ENCODE results near the gene LPAR3. TPM values are rescaled to one million over a fixed set of nuclear protein-coding genes. Genes with fewer than 3 reads are reported as not detected.

The LPAR3 gene
- total and polyA plus RNA-seq, 2 of the 13 experiments (the other 11 are each of a cell fraction or from before 2014, with no cell fraction given) = not detected

GRCh38 chr1:84928979-84929378 lies 36.0 kb upstream of the LPAR3 start:
- no peak for FAIRE-seq
- H3K4me3 ChIP-seq (replicated peaks in 1 of 3; ENCODE audit: insufficient read depth in 1 of 3, low read depth in 2 of 3, low read length in 3 of 3) = no peak overlapping the region
- H3K79me2 ChIP-seq (ENCODE audit: insufficient read depth, low read length) = no peaks in the 10 kb centered on the region
- intact Hi-C loops (cut with micrococcal nuclease; ENCODE audit: unreplicated experiment) = no loop called here
- 32% methylated on average over 4 of the region's 4 CpGs for WGBS (ENCODE audit: low lambda C conversion rate)
- no peak overlapping the region for H2AFZ ChIP-seq (ENCODE audit: low read length)
- no peak overlapping the region for H3K27ac ChIP-seq (ENCODE audit: extremely low read length, insufficient read depth, low read length)
- POLR2A ChIA-PET = no interaction called here
- no peak overlapping the region for H3K4me2 ChIP-seq (ENCODE audit: low read depth, low read length)
- in situ Hi-C loops (cut with HindIII; ENCODE audit: extremely low pct_ligation_motif_present, low pct_unique_long_range_greater_than_20kb) = no loop called here
- no peaks in the 10 kb centered on the region for H3K4me1 ChIP-seq (ENCODE audit: insufficient read depth, low read length)
- ATAC-seq = no peak
- CTCF ChIA-PET (ENCODE audit: low intra/inter-chr PET ratio, low total read pairs) = no interaction called here
- no peaks in the 10 kb centered on the region for H3K9me3 ChIP-seq (ENCODE audit: low read length)
- H4K20me1 ChIP-seq (ENCODE audit: insufficient read depth, low read length) = no peaks in the 10 kb centered on the region
- H3K36me3 ChIP-seq (replicated peaks in 1 of 2; ENCODE audit: control insufficient read depth in 1 of 2, insufficient read depth in 2 of 2, low read length in 2 of 2) = no peaks in the 10 kb centered on the region
- no peak for DNase-seq (ENCODE audit: low spot score)
- 0 out of 5 replicates have a peak, but pooled peaks cover 0 to 3% of the 10 kb centered on the region in 2 experiments for H3K27me3 ChIP-seq (ENCODE audit: control insufficient read depth in 1 of 2, insufficient read depth in 2 of 2, low read length in 2 of 2)
- no peak overlapping the region for H3K9ac ChIP-seq (ENCODE audit: insufficient read depth, low read depth, low read length)
- no TSS peak for BruUV-seq (replicated peaks)
- TF ChIP-seq TEAD2 (CRISPR knock-in tag; IDR thresholded peaks at IDR 0.05) = no peak
- no peak for TF ChIP-seq PAWR (CRISPR knock-in tag; IDR thresholded peaks at IDR 0.05; ENCODE audit: borderline replicate concordance)
- no peak for TF ChIP-seq CENPT (CRISPR knock-in tag; IDR thresholded peaks at IDR 0.05; ENCODE audit: low read depth)
- no peak for TF ChIP-seq ZNF232 (CRISPR knock-in tag; IDR thresholded peaks at IDR 0.05; ENCODE audit: borderline replicate concordance)

- no peak overlapping the region for H3K4me2 ChIP-seq (ENCODE audit: low read depth, low read length)
- H2AFZ ChIP-seq (ENCODE audit: low read length) = no peak overlapping the region
- no peaks in the 10 kb centered on the region for H3K27me3 ChIP-seq (ENCODE audit: control insufficient read depth in 1 of 2, insufficient read depth in 2 of 2, low read length in 2 of 2)
- H3K4me1 ChIP-seq (ENCODE audit: insufficient read depth, low read length) = no peaks in the 10 kb centered on the region
- ATAC-seq (no peak), DNase-seq (ENCODE audit: low spot score) (no peak), FAIRE-seq (no peak)
- intact Hi-C loops (cut with micrococcal nuclease; ENCODE audit: unreplicated experiment) = no loop called here
- no TSS peak for BruUV-seq (replicated peaks)
- H3K79me2 ChIP-seq (ENCODE audit: insufficient read depth, low read length) = no peaks in the 10 kb centered on the region
- ChIA-PET POLR2A (no interaction called here), CTCF (ENCODE audit: low intra/inter-chr PET ratio, low total read pairs) (no interaction called here)
- no peaks in the 10 kb centered on the region for H3K36me3 ChIP-seq (replicated peaks in 1 of 2; ENCODE audit: control insufficient read depth in 1 of 2, insufficient read depth in 2 of 2, low read length in 2 of 2)
- H4K20me1 ChIP-seq (ENCODE audit: insufficient read depth, low read length) = no peaks in the 10 kb centered on the region
- 0% methylated on average over 3 of the region's 3 CpGs for WGBS (ENCODE audit: low lambda C conversion rate)
- H3K27ac ChIP-seq (ENCODE audit: extremely low read length, insufficient read depth, low read length) = no peak overlapping the region
- H3K4me3 ChIP-seq (replicated peaks in 1 of 3; ENCODE audit: insufficient read depth in 1 of 3, low read depth in 2 of 3, low read length in 3 of 3) = no peak overlapping the region
- H3K9ac ChIP-seq (ENCODE audit: insufficient read depth, low read depth, low read length) = no peak overlapping the region
- in situ Hi-C loops (cut with HindIII; ENCODE audit: extremely low pct_ligation_motif_present, low pct_unique_long_range_greater_than_20kb) = no loop called here
- TF ChIP-seq NCOA2 (CRISPR knock-in tag; IDR thresholded peaks at IDR 0.05) = no peak
- TF ChIP-seq YEATS4 (CRISPR knock-in tag; IDR thresholded peaks at IDR 0.05; ENCODE audit: borderline replicate concordance) = no peak
- TF ChIP-seq ZNF230 (CRISPR knock-in tag; IDR thresholded peaks at IDR 0.05) = no peak
- no peak for TF ChIP-seq PRMT3 (CRISPR knock-in tag; IDR thresholded peaks at IDR 0.05; ENCODE audit: borderline replicate concordance, low read depth)
- no peak for TF ChIP-seq KDM5A (IDR thresholded peaks at IDR 0.05; ENCODE audit: borderline replicate concordance, low read length)
- H3K9me3 ChIP-seq (ENCODE audit: low read length) = no peaks in the 10 kb centered on the region
Measured at GRCh38 chr1:84923317-84923716, 30.3 kb upstream of the LPAR3 start.

Data from HepG2 (cell line).